Skeletal muscle tissue (tissue), 5 donors: Measurements from ENCODE around the gene INSL4. TPM values are rescaled to one million over a fixed set of nuclear protein-coding genes. Genes with fewer than 3 reads are reported as not detected.

Experiments
- H3K27ac ChIP-seq: one replicate; pipeline ENCODE4 v1.7.0; 2013; ENCODE audit warnings: mild to moderate bottlenecking, low read depth, low read length, inconsistent platforms
- H3K27me3 ChIP-seq, 3 donors: one replicate each; pipeline ENCODE4 v1.7.0; 2013; ENCODE audit warnings: low read length in 3 of 3; ENCODE audit not compliant: control insufficient read depth in 3 of 3, insufficient read depth in 3 of 3
- H3K36me3 ChIP-seq, 3 donors: one replicate each; pipeline ENCODE4 v1.7.0; 2013; ENCODE audit warnings: low read length in 3 of 3; ENCODE audit not compliant: control insufficient read depth in 3 of 3, insufficient read depth in 3 of 3
- H3K4me1 ChIP-seq, 3 donors: one replicate each; pipeline ENCODE4 v1.7.0; 2013; ENCODE audit warnings: low read length in 3 of 3, mild to moderate bottlenecking in 3 of 3; ENCODE audit not compliant: control insufficient read depth in 3 of 3, insufficient read depth in 3 of 3
- H3K4me3 ChIP-seq, 3 donors: one replicate each; pipeline ENCODE4 v1.7.0; 2013; ENCODE audit warnings: low read length in 3 of 3
- H3K9ac ChIP-seq, 3 donors: one replicate each; pipeline ENCODE4 v1.7.0; 2013; ENCODE audit warnings: low read length in 3 of 3, mild to moderate bottlenecking in 3 of 3, moderate library complexity in 2 of 3, low read depth in 1 of 3
- H3K9me3 ChIP-seq, 3 donors: one replicate each; pipeline ENCODE4 v1.7.0; 2013; ENCODE audit warnings: low read length in 3 of 3; ENCODE audit not compliant: control insufficient read depth in 3 of 3
- small RNA-seq: library from RNA; depleted of rRNA; stranded (forward); fragments of <200 nt; gene quantifications from one replicate; pipeline ENCODE3, GENCODE V24; 2014
- total RNA-seq: library from RNA; depleted of rRNA; stranded (reverse); fragments of >200 nt; gene quantifications from one replicate; pipeline ENCODE4 v1.2.3, GENCODE V29; 2014
- donor health status: Osteomylitis.

INSL4 gene
- total RNA-seq, 1 donor from 2014 or later: not detected

DNA sequence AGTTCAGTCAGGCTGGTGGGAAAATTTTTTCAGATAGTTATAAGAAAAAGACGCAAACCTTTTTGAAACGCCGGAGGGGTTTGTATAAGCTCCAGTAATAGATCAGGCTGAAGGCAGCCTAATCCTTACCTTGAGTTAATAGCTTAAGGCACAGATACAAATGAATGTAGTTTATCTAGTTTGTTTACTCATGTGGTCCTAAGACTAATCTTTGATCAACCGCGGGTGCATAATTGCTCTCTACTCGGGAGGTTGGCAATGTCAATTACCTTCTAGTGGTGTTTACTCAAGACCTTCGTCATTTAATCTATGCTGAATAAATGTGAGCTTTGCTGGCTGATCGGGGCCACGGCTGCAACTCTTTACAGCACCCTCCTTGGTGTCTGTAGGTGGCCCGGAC, 665 bp upstream of the INSL4 start:
- H3K9ac ChIP-seq: no peak overlapping the region
- no peak overlapping the region for H3K27ac ChIP-seq
- H3K4me1 ChIP-seq: no peaks in the 10 kb centered on the region
- no peaks in the 10 kb centered on the region for H3K9me3 ChIP-seq
- H3K36me3 ChIP-seq: no peaks in the 10 kb centered on the region
- no peak overlapping the region for H3K4me3 ChIP-seq
- no peaks in the 10 kb centered on the region for H3K27me3 ChIP-seq

DNA sequence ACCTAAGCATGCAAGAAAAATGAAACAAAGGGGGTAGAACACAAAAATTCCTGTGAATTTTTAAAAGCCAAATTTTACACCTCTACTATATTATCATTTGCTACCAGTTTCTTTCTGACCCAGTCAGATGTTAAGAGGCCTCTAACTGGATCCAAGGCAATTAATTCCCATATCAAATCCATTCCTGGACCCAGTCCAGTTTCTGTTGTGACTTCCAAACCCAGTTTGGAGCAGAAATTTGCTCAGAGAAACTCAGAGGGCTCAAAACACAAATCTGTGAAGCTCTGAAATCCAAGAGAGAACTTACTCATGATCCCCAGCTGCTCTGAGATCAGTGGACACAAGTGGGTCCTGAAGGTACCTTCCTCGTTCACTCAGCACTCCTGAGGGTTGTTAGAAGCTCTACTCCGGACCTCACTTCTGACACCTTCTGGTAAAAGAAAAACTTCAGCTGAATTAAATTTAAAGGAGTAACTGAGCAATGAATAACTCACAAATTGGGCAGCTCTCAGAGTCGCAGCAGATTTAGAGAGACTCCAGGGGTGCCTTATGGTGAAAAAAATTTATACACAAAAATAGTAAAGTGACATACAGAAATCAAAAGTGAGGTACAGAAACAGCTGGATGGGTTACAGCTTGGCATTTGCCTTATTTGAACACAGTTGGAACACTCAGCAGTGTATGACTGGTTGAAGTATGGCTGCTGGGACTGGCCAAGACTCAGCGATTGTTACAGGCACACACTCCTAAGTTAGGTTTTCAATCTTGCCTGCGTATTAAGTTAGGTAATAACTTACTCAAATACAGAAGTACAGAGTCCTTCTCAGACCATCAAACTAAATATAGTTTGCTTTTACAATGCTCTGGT, 32.4 kb downstream of the INSL4 start:
- Histone ChIP-seq H3K4me1 (no peaks in the 10 kb centered on the region), H3K9ac (no peak overlapping the region), H3K36me3 (no peaks in the 10 kb centered on the region), H3K27ac (no peak overlapping the region), H3K27me3 (no peaks in the 10 kb centered on the region), H3K4me3 (no peak overlapping the region), H3K9me3 (no peaks in the 10 kb centered on the region)

- Histone ChIP-seq H3K27me3 (no peaks in the 10 kb centered on the region), H3K9ac (no peak overlapping the region), H3K27ac (no peak overlapping the region), H3K9me3 (no peaks in the 10 kb centered on the region), H3K4me1 (no peaks in the 10 kb centered on the region), H3K36me3 (no peaks in the 10 kb centered on the region), H3K4me3 (no peak overlapping the region)
These were observed 33.0 kb downstream of the INSL4 start for GRCh38 chr9:5264219-5264595.

- Histone ChIP-seq H3K4me3 (no peak overlapping the region), H3K4me1 (no peaks in the 10 kb centered on the region), H3K9me3 (no peaks in the 10 kb centered on the region), H3K27ac (no peak overlapping the region), H3K36me3 (no peaks in the 10 kb centered on the region), H3K9ac (no peak overlapping the region), H3K27me3 (no peaks in the 10 kb centered on the region)
These were observed 34.7 kb downstream of the INSL4 start for GRCh38 chr9:5265939-5266338.

- Histone ChIP-seq H3K36me3 (no peaks in the 10 kb centered on the region), H3K9ac (no peak overlapping the region), H3K9me3 (no peaks in the 10 kb centered on the region), H3K4me1 (no peaks in the 10 kb centered on the region), H3K4me3 (no peak overlapping the region), H3K27me3 (no peaks in the 10 kb centered on the region), H3K27ac (no peak overlapping the region)
These were observed 38.1 kb downstream of the INSL4 start for GRCh38 chr9:5269249-5269715.

GRCh38 chr9:5274770-5275169, 43.6 kb downstream of the INSL4 start:
- Histone ChIP-seq H3K4me3 (no peak overlapping the region), H3K27me3 (no peaks in the 10 kb centered on the region), H3K9me3 (no peaks in the 10 kb centered on the region), H3K27ac (no peak overlapping the region), H3K4me1 (no peaks in the 10 kb centered on the region), H3K9ac (no peak overlapping the region), H3K36me3 (no peaks in the 10 kb centered on the region)

DNA sequence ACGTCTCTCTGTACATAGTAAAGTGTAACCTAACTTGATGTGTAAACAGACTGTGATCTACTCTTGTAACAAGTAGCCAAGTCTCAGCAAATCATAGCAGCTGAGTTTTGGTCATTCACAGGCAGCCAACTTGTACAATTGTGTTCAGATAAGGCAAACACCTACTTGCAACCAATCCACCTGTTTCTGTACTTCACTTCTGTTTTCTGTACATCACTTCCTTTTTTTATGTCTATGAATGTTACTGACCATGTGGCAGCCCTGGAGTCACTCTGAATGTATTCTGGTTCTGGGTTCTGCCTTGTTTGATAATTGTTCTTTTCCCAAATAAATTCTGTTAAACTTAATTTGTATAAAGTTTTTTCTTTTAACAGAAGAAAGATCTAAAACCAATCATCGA, 47.3 kb downstream of the INSL4 start:
- H3K9me3 ChIP-seq: no peaks in the 10 kb centered on the region
- no peaks in the 10 kb centered on the region for H3K27me3 ChIP-seq
- H3K36me3 ChIP-seq: no peaks in the 10 kb centered on the region
- no peak overlapping the region for H3K4me3 ChIP-seq
- no peaks in the 10 kb centered on the region for H3K4me1 ChIP-seq
- H3K9ac ChIP-seq: no peak overlapping the region
- H3K27ac ChIP-seq: no peak overlapping the region

Small RNAs within 50 kb of the gene (small RNA-seq; reads per million reads assigned to genes)
- not detected for gene AL133547.1

Other genes starting within 250 kb of the INSL4 start
- 14.6 TPM for gene JAK2, start 246.1 kb upstream of the INSL4 start, total RNA-seq
- not detected for gene INSL6, start 45.8 kb upstream of the INSL4 start, total RNA-seq
- gene RLN2, start 73.3 kb downstream of the INSL4 start, total RNA-seq: not detected
- gene RLN1, start 108.5 kb downstream of the INSL4 start, total RNA-seq: 1.0 TPM
- 15.1 TPM for gene PLGRKT, start 206.5 kb downstream of the INSL4 start, total RNA-seq
- gene CD274, start 219.1 kb downstream of the INSL4 start, total RNA-seq: 0.52 TPM